Loucy (cell line): Measurements from ENCODE around the gene MAP3K12.

Experiments
- H2AFZ ChIP-seq: fragments of 200-600 bp; sonication (generic); 2 replicates; pipeline ENCODE4 v1.6.0; 2016; ENCODE audit warnings: antibody characterized with exemption, mild to moderate bottlenecking, low read length, moderate library complexity
- H3F3A ChIP-seq: fragments of 200-600 bp; 2 replicates; pipeline ENCODE4 v1.6.0; 2016; ENCODE audit warnings: antibody characterized with exemption, low read depth, mild to moderate bottlenecking
- H3K27me3 ChIP-seq: fragments of 200-600 bp; sonication (generic); 2 replicates; pipeline ENCODE4 v1.6.1; 2014; ENCODE audit warnings: low read length, mild to moderate bottlenecking; ENCODE audit not compliant: insufficient read depth, poor library complexity, severe bottlenecking
- H3K36me3 ChIP-seq: fragments of 200-600 bp; sonication (generic); 2 replicates; pipeline ENCODE4 v1.6.1; 2016; ENCODE audit warnings: low read length; ENCODE audit not compliant: insufficient read depth
- H3K4me1 ChIP-seq: fragments of 200-600 bp; sonication (generic); 2 replicates; pipeline ENCODE4 v1.5.1; 2014; ENCODE audit warnings: low read length, mild to moderate bottlenecking; ENCODE audit not compliant: insufficient read depth, poor library complexity, severe bottlenecking
- H3K4me2 ChIP-seq: fragments of 200-600 bp; sonication (generic); 2 replicates; pipeline ENCODE4 v1.6.0; 2014; ENCODE audit warnings: antibody characterized with exemption, low read length, low read depth, mild to moderate bottlenecking; ENCODE audit not compliant: poor library complexity, severe bottlenecking
- H3K4me3 ChIP-seq: fragments of 200-600 bp; sonication (generic); 2 replicates; pipeline ENCODE4 v1.5.1; 2014; ENCODE audit warnings: low read length, mild to moderate bottlenecking, mixed read lengths; ENCODE audit not compliant: poor library complexity, severe bottlenecking
- H3K79me2 ChIP-seq: fragments of 200-600 bp; sonication (generic); 2 replicates; pipeline ENCODE4 v1.6.1; 2014; ENCODE audit warnings: low read length; ENCODE audit not compliant: insufficient read depth
- H3K9ac ChIP-seq: fragments of 200-600 bp; sonication (generic); 2 replicates; pipeline ENCODE4 v1.6.0; 2014; ENCODE audit warnings: mild to moderate bottlenecking, low read depth, low read length, moderate library complexity; ENCODE audit not compliant: poor library complexity, severe bottlenecking
- H3K9me2 ChIP-seq: fragments of 200-600 bp; sonication (generic); replicated peaks from 2 replicates; pipeline ENCODE4 v1.6.1; 2016; ENCODE audit warnings: low read depth, low read length, mixed read lengths
- H3K9me3 ChIP-seq: fragments of 200-600 bp; sonication (generic); 2 replicates; pipeline ENCODE4 v1.6.1; 2014; ENCODE audit warnings: mild to moderate bottlenecking, antibody characterized with exemption, low read length, low read depth; ENCODE audit not compliant: insufficient read depth
- H4K20me1 ChIP-seq: fragments of 200-600 bp; sonication (generic); 2 replicates; pipeline ENCODE4 v1.6.0; 2014; ENCODE audit warnings: antibody characterized with exemption, low read length, mild to moderate bottlenecking; ENCODE audit not compliant: insufficient read depth, poor library complexity, severe bottlenecking
- CTCF ChIP-seq: fragments of 200-600 bp; sonication (generic); conservative IDR thresholded peaks from 2 replicates; pipeline ENCODE4 v1.5.1; 2014; ENCODE audit warnings: mild to moderate bottlenecking, antibody characterized with exemption, low read length
- EZH2phosphoT487 ChIP-seq: fragments of 200-600 bp; IDR thresholded peaks from 2 replicates; pipeline ENCODE4 v1.6.1; 2018; ENCODE audit warnings: antibody characterized with exemption, mild to moderate bottlenecking, moderate library complexity, borderline replicate concordance

MAP3K12 gene

GRCh38 chr12:53461591-53461990 is 37.7 kb downstream of the MAP3K12 start:
- Histone ChIP-seq H3K4me1 (peaks cover 58% of the 10 kb centered on the region), H3K9ac (peak overlapping the region; percentile 18), H3F3A (peaks cover 6% of the 10 kb centered on the region; the same call in 1 of the 2 replicates), H3K79me2 (peaks cover 100% of the 10 kb centered on the region), H3K4me2 (peak overlapping the region; percentile 67), H3K27me3 (no peaks in the 10 kb centered on the region), H3K36me3 (peaks cover 99% of the 10 kb centered on the region), H4K20me1 (peaks cover 100% of the 10 kb centered on the region), H3K4me3 (peak overlapping the region; percentile 26), H2AFZ (no peak overlapping the region), H3K9me3 (no peaks in the 10 kb centered on the region), H3K9me2 (no peaks in the 10 kb centered on the region)
- TF ChIP-seq EZH2phosphoT487 (no peak), CTCF (no peak)

- H3K27me3 ChIP-seq = no peaks in the 10 kb centered on the region
- H3K9me2 ChIP-seq = no peaks in the 10 kb centered on the region
- H3K4me3 ChIP-seq = peak overlapping the region; percentile 26
- peaks cover 99% of the 10 kb centered on the region for H3K36me3 ChIP-seq
- H3F3A ChIP-seq = peaks cover 6% of the 10 kb centered on the region; the same call in 1 of the 2 replicates
- peaks cover 100% of the 10 kb centered on the region for H3K79me2 ChIP-seq
- peaks cover 62% of the 10 kb centered on the region for H3K4me1 ChIP-seq
- H3K9me3 ChIP-seq = no peaks in the 10 kb centered on the region
- TF ChIP-seq CTCF = no peak
- TF ChIP-seq EZH2phosphoT487 = no peak
- peak overlapping the region; percentile 48 for H3K9ac ChIP-seq
- peak overlapping the region; percentile 67 for H3K4me2 ChIP-seq
- H2AFZ ChIP-seq = no peak overlapping the region
- H4K20me1 ChIP-seq = peaks cover 100% of the 10 kb centered on the region
Measured at GRCh38 chr12:53461059-53461458, 38.2 kb downstream of the MAP3K12 start.

DNA sequence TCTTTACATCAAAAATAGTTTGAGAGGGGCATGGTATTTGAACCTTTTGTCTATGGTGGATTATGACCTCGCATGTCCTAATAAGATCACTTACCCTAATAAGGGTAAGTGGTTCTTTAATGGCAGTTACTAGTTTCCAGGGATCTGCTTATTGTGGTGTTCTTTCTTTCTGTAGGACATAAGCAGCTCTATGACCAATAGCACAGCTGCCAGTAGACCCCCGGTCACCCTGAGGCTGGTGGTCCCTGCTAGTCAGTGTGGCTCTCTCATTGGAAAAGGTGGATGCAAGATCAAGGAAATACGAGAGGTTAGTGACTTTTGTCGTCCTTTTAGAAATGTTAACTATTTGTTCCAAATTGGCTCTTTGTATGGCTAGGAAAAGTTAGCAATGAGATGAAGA is 40.2 kb downstream of the MAP3K12 start:
- Histone ChIP-seq H3K9me2 (no peaks in the 10 kb centered on the region), H3K4me2 (peak overlapping the region; percentile 67), H3K9ac (no peak overlapping the region), H3F3A (0 out of 2 replicates have a peak, but pooled peaks cover 3% of the 10 kb centered on the region), H4K20me1 (peaks cover 100% of the 10 kb centered on the region), H3K79me2 (peaks cover 100% of the 10 kb centered on the region), H3K27me3 (no peaks in the 10 kb centered on the region), H3K9me3 (no peaks in the 10 kb centered on the region), H2AFZ (no peak overlapping the region), H3K4me1 (peaks cover 76% of the 10 kb centered on the region), H3K36me3 (peaks cover 99% of the 10 kb centered on the region), H3K4me3 (no peak overlapping the region)
- no peak for TF ChIP-seq EZH2phosphoT487
- no peak for TF ChIP-seq CTCF
